ENCODE results near the gene KCNMB2. TPM values are rescaled to one million over a fixed set of nuclear protein-coding genes. Genes with fewer than 3 reads are reported as not detected.

Gene KCNMB2
- polyA plus RNA-seq, 1 of the 3 experiments (the other 2 are of a cell fraction) = not detected

GRCh38 chr3:178526291-178526690 is 9.9 kb upstream of the KCNMB2 start (continued):
- TF ChIP-seq REST (IDR thresholded peaks at IDR 0.05; ENCODE audit: low read depth, low read length) = no peak

- Histone ChIP-seq H3K4me3 (ENCODE audit: low read depth in 2 of 2, low read length in 1 of 2) (no peak overlapping the region), H3K27me3 (ENCODE audit: insufficient read depth) (no peaks in the 10 kb centered on the region)
- CTCF ChIA-PET = no interaction called here
These were observed 8.3 kb upstream of the KCNMB2 start for GRCh38 chr3:178527981-178528380.

More at GRCh38 chr3:178527981-178528380, 8.3 kb upstream of the KCNMB2 start:
- H3K79me2 ChIP-seq (ENCODE audit: insufficient read depth) = no peaks in the 10 kb centered on the region
- no peaks in the 10 kb centered on the region for H3K9me2 ChIP-seq
- POLR2A ChIA-PET = no interaction called here
- H3F3A ChIP-seq (replicated peaks; ENCODE audit: insufficient read depth) = no peaks in the 10 kb centered on the region
- TF ChIP-seq POLR2AphosphoS5 (IDR thresholded peaks at IDR 0.05; ENCODE audit: low read depth, low read length) (no peak), REST (IDR thresholded peaks at IDR 0.05; ENCODE audit: low read depth, low read length) (no peak), RFX5 (IDR thresholded peaks at IDR 0.05; ENCODE audit: low read length) (no peak), FOXJ3 (CRISPR knock-in tag; IDR thresholded peaks at IDR 0.05) (no peak), MAX (IDR thresholded peaks at IDR 0.05; ENCODE audit: low read depth) (no peak), RCOR1 (IDR thresholded peaks at IDR 0.05; ENCODE audit: low read length) (no peak), TAF1 (IDR thresholded peaks at IDR 0.05; ENCODE audit: borderline replicate concordance, low read depth, low read length) (no peak), PBX3 (IDR thresholded peaks at IDR 0.05) (no peak), NFIC (IDR thresholded peaks at IDR 0.05; ENCODE audit: borderline replicate concordance) (no peak), TEAD4 (IDR thresholded peaks at IDR 0.05; ENCODE audit: borderline replicate concordance, insufficient read depth) (no peak), MXI1 (IDR thresholded peaks at IDR 0.05; ENCODE audit: low read depth, low read length) (no peak), GATA2 (CRISPR knock-in tag; IDR thresholded peaks at IDR 0.05) (no peak), USF2 (IDR thresholded peaks at IDR 0.05; ENCODE audit: borderline replicate concordance, low read depth, low read length) (no peak), FOXM1 (IDR thresholded peaks at IDR 0.05; ENCODE audit: low read depth) (no peak), RXRA (IDR thresholded peaks at IDR 0.05; ENCODE audit: borderline replicate concordance, low read depth) (no peak)
- H3K4me2 ChIP-seq = no peak overlapping the region
- DNase-seq = no peak
- no peak overlapping the region for H3K9ac ChIP-seq
- H4K20me1 ChIP-seq (ENCODE audit: insufficient read depth) = no peaks in the 10 kb centered on the region
- H3K4me1 ChIP-seq (ENCODE audit: control insufficient read depth in 1 of 2, insufficient read depth in 2 of 2, low read depth in 1 of 2, low read length in 1 of 2) = no peaks in the 10 kb centered on the region
- 0 out of 2 replicates have a peak, but pooled peaks cover 6% of the 10 kb centered on the region for H3K9me3 ChIP-seq
- no peaks in the 10 kb centered on the region for H3K36me3 ChIP-seq (replicated peaks in 1 of 2; ENCODE audit: control insufficient read depth in 1 of 2, insufficient read depth in 2 of 2, low read length in 1 of 2)
- WGBS (ENCODE audit: low lambda C conversion rate) = 50% methylated on average over 2 of the region's 2 CpGs
- H2AFZ ChIP-seq (ENCODE audit: low read depth) = no peak overlapping the region
- no peak overlapping the region for H3K27ac ChIP-seq (ENCODE audit: low read depth in 2 of 2, low read length in 1 of 2)

All from SK-N-SH (cell line).